Thyroid gland (tissue), 4 donors: ENCODE measurements around the gene TMEM271. TPM values are rescaled to one million over a fixed set of nuclear protein-coding genes. Genes with fewer than 3 reads are reported as not detected.

Experiments used
- DNase-seq, 2 donors: peaks; one replicate each; pipeline ENCODE4 v3.0.0-alpha.2; 2019
- H3K27ac ChIP-seq, 3 donors: fragments of 200-600 bp; sonication (generic); 1 replicate in 2 of 3; 2 replicates in 1 of 3; pipeline ENCODE4 v1.5.1; 2016 to 2019; ENCODE audit warnings: mild to moderate bottlenecking in 1 of 3, moderate library complexity in 1 of 3
- H3K27me3 ChIP-seq: fragments of 200-600 bp; sonication (generic); one replicate; pipeline ENCODE4 v1.5.1; 2019
- H3K36me3 ChIP-seq, 2 donors: fragments of 200-600 bp; sonication (generic); one replicate each; pipeline ENCODE4 v1.5.1; 2016 to 2019
- H3K4me1 ChIP-seq, 2 donors: fragments of 200-600 bp; sonication (generic); one replicate each; pipeline ENCODE4 v1.5.1; 2017 to 2019
- H3K4me3 ChIP-seq, 3 donors: fragments of 200-600 bp; sonication (generic); replicated peaks in 1 of 3; 1 replicate in 2 of 3; 2 replicates in 1 of 3; pipeline ENCODE4 v1.5.1; 2016; ENCODE audit warnings: mild to moderate bottlenecking in 1 of 3
- H3K9me3 ChIP-seq: fragments of 200-600 bp; sonication (generic); one replicate; pipeline ENCODE4 v1.5.1; 2017
- CTCF ChIP-seq, 6 experiments: fragments of 200-600 bp in 3 of 6; fragments of 450-650 bp in 3 of 6; sonication (generic) in 3 of 6; IDR thresholded peaks; one replicate each; pipeline ENCODE4 v1.5.1; 2016 to 2019; ENCODE audit warnings: antibody characterized with exemption in 6 of 6, mild to moderate bottlenecking in 2 of 6, inconsistent platforms in 1 of 6, moderate library complexity in 1 of 6
- POLR2A ChIP-seq, 2 donors: fragments of 450-650 bp; IDR thresholded peaks; one replicate each; pipeline ENCODE4 v1.6.1; 2017; ENCODE audit warnings: antibody characterized with exemption in 2 of 2, mild to moderate bottlenecking in 2 of 2, moderate library complexity in 1 of 2
- WGBS, 2 donors: methylation state at CpG; one replicate each; pipeline ENCODE4 v1.1.5; 2017; 5-methylcytosine and 5-hydroxymethylcytosine counted together
- intact Hi-C: fragments of 100-400 bp; cut with DNase I; formaldehyde crosslinking; loops from one replicate; pipeline ENCODE4 v1.15.1; 2023
- total RNA-seq, 4 donors: library from RNA; depleted of rRNA; stranded (reverse); fragments of >200 nt; gene quantifications; one replicate each; pipeline ENCODE4 v1.2.3, GENCODE V29; 2016

The TMEM271 gene
- total RNA-seq, 4 donors from 2014 or later = not detected

GRCh38 chr4:612749-613125 lies 36.6 kb upstream of the TMEM271 start:
- no peak overlapping the region for H3K27ac ChIP-seq
- no peaks in the 10 kb centered on the region for H3K4me1 ChIP-seq
- no peak overlapping the region for H3K4me3 ChIP-seq
- no peaks in the 10 kb centered on the region for H3K36me3 ChIP-seq
- TF ChIP-seq POLR2A (IDR thresholded peaks at IDR 0.05) (no peak), CTCF (IDR thresholded peaks at IDR 0.05) (no peak)
- H3K9me3 ChIP-seq = no peaks in the 10 kb centered on the region
- WGBS, 2 donors = 83 to 86% methylated on average over 4 to 7 of the region's 7 CpGs
- intact Hi-C loops = no loop called here
- no peaks in the 10 kb centered on the region for H3K27me3 ChIP-seq
- no peak for DNase-seq

- no peaks in the 10 kb centered on the region for H3K27me3 ChIP-seq
Measured at GRCh38 chr4:612052-612748, 36.1 kb upstream of the TMEM271 start.

GRCh38 chr4:610411-611261 lies 34.5 kb upstream of the TMEM271 start:
- intact Hi-C loops = no loop called here
- H3K9me3 ChIP-seq = no peaks in the 10 kb centered on the region
- TF ChIP-seq CTCF (IDR thresholded peaks at IDR 0.05) (no peak), POLR2A (IDR thresholded peaks at IDR 0.05) (no peak)
- no peaks in the 10 kb centered on the region for H3K4me1 ChIP-seq
- no peak overlapping the region for H3K4me3 ChIP-seq
- no peaks in the 10 kb centered on the region for H3K27me3 ChIP-seq
- DNase-seq = peak in 1 of 2 donors; percentile 47
- H3K36me3 ChIP-seq = no peaks in the 10 kb centered on the region
- no peak overlapping the region for H3K27ac ChIP-seq
- 22 to 36% methylated on average over 7 of the region's 10 CpGs for WGBS, 2 donors

More at GRCh38 chr4:612052-612748, 36.1 kb upstream of the TMEM271 start:
- no peak overlapping the region for H3K4me3 ChIP-seq
- no peaks in the 10 kb centered on the region for H3K4me1 ChIP-seq
- no peak overlapping the region for H3K27ac ChIP-seq
- TF ChIP-seq CTCF (IDR thresholded peaks at IDR 0.05) (no peak), POLR2A (IDR thresholded peaks at IDR 0.05) (no peak)
- no peaks in the 10 kb centered on the region for H3K9me3 ChIP-seq
- H3K36me3 ChIP-seq = no peaks in the 10 kb centered on the region
- intact Hi-C loops = no loop called here
- DNase-seq = no peak
- 81 to 83% methylated on average over 17 to 20 of the region's 22 CpGs for WGBS, 2 donors

GRCh38 chr4:609400-610050 lies 33.4 kb upstream of the TMEM271 start:
- WGBS, 2 donors = 75 to 77% methylated on average over 8 of the region's 8 CpGs
- Histone ChIP-seq H3K27ac (no peak overlapping the region), H3K27me3 (no peaks in the 10 kb centered on the region), H3K9me3 (no peaks in the 10 kb centered on the region), H3K4me3 (no peak overlapping the region), H3K36me3 (no peaks in the 10 kb centered on the region), H3K4me1 (no peaks in the 10 kb centered on the region)
- intact Hi-C loops = no loop called here
- no peak for DNase-seq
- TF ChIP-seq POLR2A (IDR thresholded peaks at IDR 0.05) (no peak), CTCF (IDR thresholded peaks at IDR 0.05) (no peak)
